Measurements from ENCODE around the gene ZNRF4. TPM values are rescaled to one million over a fixed set of nuclear protein-coding genes. Genes with fewer than 3 reads are reported as not detected.
A peak's percentile ranks its signal among the peaks of the same experiment; 100 is the strongest.
"Not testable (repeated sequence)": the region's sequence is repeated elsewhere in the genome, so short reads cannot be mapped to it uniquely, and the experiment has no call there.

Gene ZNRF4
- not detected for polyA plus RNA-seq (ENCODE audit: insufficient read length)
- long read RNA-seq, donor 1, result 0 reads
- long read RNA-seq, donor 2, result 0 reads
- long read RNA-seq, donor 3, result 0 reads
- long read RNA-seq, donor 4, result 0 reads
- long read RNA-seq, donor 5, result 0 reads
- long read RNA-seq, donor 6, result 0 reads
- long read RNA-seq, donor 7, result 0 reads
- long read RNA-seq, donor 8, result 0 reads

- no peak for DNase-seq
These were observed at the start of gene ZNRF4 for GRCh38 chr19:5455367-5456129. TSS of gene ZNRF4 (plus strand) at chr19:5455417. CDS start at chr19:5455492, 75 bp downstream.

GRCh38 chr19:5406198-5406597 lies 49.0 kb upstream of the ZNRF4 start:
- not testable (repeated sequence) for DNase-seq

- DNase-seq, result no peak
These were observed 48.4 kb upstream of the ZNRF4 start for GRCh38 chr19:5406816-5407215.

GRCh38 chr19:5407356-5407755 lies 47.9 kb upstream of the ZNRF4 start:
- no peak for DNase-seq

- no peak for DNase-seq
These were observed 37.5 kb upstream of the ZNRF4 start for GRCh38 chr19:5417495-5418436.

- DNase-seq, result no peak
These were observed 36.5 kb upstream of the ZNRF4 start for GRCh38 chr19:5418677-5419076.

- no peak for DNase-seq
These were observed 34.3 kb upstream of the ZNRF4 start for GRCh38 chr19:5420953-5421352.

- DNase-seq, result no peak
These were observed 31.6 kb upstream of the ZNRF4 start for GRCh38 chr19:5423567-5424125.

GRCh38 chr19:5424192-5424973 lies 30.8 kb upstream of the ZNRF4 start:
- no peak for DNase-seq

GRCh38 chr19:5425260-5425659 lies 30.0 kb upstream of the ZNRF4 start:
- DNase-seq, result no peak

- no peak for DNase-seq
These were observed 25.0 kb upstream of the ZNRF4 start for GRCh38 chr19:5430237-5430636.

GRCh38 chr19:5432687-5433086 lies 22.5 kb upstream of the ZNRF4 start:
- DNase-seq, result no peak

GRCh38 chr19:5434351-5434917 lies 20.8 kb upstream of the ZNRF4 start:
- no peak for DNase-seq

GRCh38 chr19:5434970-5435641 lies 20.1 kb upstream of the ZNRF4 start:
- DNase-seq, result no peak

- DNase-seq, result no peak
These were observed 19.6 kb upstream of the ZNRF4 start for GRCh38 chr19:5435642-5436017.

GRCh38 chr19:5436106-5436947 lies 18.9 kb upstream of the ZNRF4 start:
- DNase-seq, result peak; percentile 69

- no peak for DNase-seq
These were observed 18.3 kb upstream of the ZNRF4 start for GRCh38 chr19:5436948-5437306.

GRCh38 chr19:5438756-5439155 lies 16.5 kb upstream of the ZNRF4 start:
- DNase-seq, result not testable (repeated sequence)

GRCh38 chr19:5439452-5439851 lies 15.8 kb upstream of the ZNRF4 start:
- DNase-seq, result no peak

- no peak for DNase-seq
These were observed 14.9 kb upstream of the ZNRF4 start for GRCh38 chr19:5440299-5440698.

All from left kidney (tissue), 8 donors.